Measurements from ENCODE around the gene SLC9A8.
"Not testable (repeated sequence)": the region's sequence is repeated elsewhere in the genome, so short reads cannot be mapped to it uniquely, and the experiment has no call there.

SLC9A8 gene

DNA sequence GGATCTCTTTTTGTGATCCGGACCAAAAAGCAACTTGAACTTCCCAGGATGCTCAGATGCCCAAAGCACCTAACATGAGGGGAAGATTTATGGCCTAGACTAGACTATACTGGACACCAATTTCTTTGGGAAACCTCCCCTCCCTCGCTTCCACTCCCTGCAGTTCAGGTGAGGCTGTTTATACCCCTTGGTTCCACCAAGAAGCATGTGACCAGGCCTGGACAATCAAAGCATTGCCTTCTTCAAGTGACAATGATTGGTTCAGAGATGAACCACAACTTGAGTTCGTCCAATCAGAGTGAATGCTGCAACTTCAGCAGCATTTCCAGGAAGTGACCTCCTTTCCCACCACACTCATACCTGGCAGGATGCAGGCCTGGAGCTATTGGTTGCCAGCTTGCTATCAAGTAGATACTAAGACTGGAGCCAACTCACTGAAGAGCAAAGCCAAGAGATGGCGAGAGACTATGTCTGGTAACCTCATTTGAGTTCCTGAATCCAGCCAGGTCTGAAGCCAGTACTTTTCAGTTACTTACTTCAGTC lies 45.6 kb upstream of the SLC9A8 start:
- Histone ChIP-seq H3K27ac (no peak overlapping the region), H3K4me3 (IDR thresholded peaks at IDR 0.05; ENCODE audit: insufficient read depth, low read depth, low read length) (no peak overlapping the region), H3K27me3 (ENCODE audit: insufficient read depth, low read depth) (peaks cover 28% of the 10 kb centered on the region), H4K20me1 (ENCODE audit: insufficient read depth) (no peaks in the 10 kb centered on the region), H3K4me1 (ENCODE audit: low read depth, poor library complexity, severe bottlenecking) (peaks cover 24% of the 10 kb centered on the region), H3K9ac (no peak overlapping the region), H3K36me3 (ENCODE audit: insufficient read depth) (no peaks in the 10 kb centered on the region), H3K79me2 (ENCODE audit: insufficient read depth, low read depth) (no peaks in the 10 kb centered on the region), H2AFZ (ENCODE audit: low read depth) (no peak overlapping the region), H3K4me2 (no peak overlapping the region)
- TF ChIP-seq, protein P1, sequence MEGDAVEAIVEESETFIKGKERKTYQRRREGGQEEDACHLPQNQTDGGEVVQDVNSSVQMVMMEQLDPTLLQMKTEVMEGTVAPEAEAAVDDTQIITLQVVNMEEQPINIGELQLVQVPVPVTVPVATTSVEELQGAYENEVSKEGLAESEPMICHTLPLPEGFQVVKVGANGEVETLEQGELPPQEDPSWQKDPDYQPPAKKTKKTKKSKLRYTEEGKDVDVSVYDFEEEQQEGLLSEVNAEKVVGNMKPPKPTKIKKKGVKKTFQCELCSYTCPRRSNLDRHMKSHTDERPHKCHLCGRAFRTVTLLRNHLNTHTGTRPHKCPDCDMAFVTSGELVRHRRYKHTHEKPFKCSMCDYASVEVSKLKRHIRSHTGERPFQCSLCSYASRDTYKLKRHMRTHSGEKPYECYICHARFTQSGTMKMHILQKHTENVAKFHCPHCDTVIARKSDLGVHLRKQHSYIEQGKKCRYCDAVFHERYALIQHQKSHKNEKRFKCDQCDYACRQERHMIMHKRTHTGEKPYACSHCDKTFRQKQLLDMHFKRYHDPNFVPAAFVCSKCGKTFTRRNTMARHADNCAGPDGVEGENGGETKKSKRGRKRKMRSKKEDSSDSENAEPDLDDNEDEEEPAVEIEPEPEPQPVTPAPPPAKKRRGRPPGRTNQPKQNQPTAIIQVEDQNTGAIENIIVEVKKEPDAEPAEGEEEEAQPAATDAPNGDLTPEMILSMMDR (conservative IDR thresholded peaks at IDR 0.05; ENCODE audit: low read depth, low read length) = no peak

DNA sequence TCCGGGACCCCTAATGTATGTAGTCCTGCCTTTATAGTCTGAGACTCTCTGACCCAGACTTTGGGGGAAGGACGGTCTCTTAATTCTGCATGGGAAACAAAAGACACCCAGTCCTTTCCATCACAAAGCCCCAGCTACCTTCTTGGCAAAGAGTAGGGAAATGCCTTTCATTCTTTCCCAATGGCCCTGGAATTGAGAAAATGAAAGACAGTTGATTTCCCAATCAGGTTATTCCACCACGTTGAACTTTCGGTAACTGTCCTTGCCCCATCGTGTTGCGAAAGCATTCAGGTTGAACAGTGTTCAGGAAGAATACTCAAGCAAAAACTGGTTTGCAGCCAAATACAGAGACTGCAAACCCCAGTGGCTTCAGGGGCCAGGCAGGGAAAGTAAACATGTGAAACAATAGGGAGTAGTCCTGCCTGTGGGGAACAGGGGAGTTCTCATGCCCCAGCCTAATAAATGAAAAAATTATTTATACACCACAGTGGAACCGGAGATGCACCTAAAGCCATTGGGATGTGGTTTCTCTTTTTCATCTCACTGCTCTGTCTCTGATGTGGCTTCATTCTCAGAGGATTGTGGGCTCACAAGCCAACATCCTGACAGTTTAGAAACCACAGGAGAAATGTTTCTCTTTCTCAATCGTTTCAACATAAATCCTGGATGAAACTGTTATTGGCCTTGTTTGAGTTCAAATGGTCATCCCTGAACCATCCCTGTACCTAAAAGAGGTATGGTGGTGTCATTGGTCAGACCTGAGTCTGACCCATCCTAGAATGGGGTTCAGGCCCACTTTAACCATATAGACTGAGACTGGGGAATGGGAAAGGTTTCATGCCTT lies 44.2 kb upstream of the SLC9A8 start:
- H3K4me1 ChIP-seq (ENCODE audit: low read depth, poor library complexity, severe bottlenecking) = peaks cover 33% of the 10 kb centered on the region
- H3K9ac ChIP-seq = no peak overlapping the region
- peak overlapping the region; percentile 30 for H3K4me2 ChIP-seq
- H4K20me1 ChIP-seq (ENCODE audit: insufficient read depth) = no peaks in the 10 kb centered on the region
- no peak overlapping the region for H2AFZ ChIP-seq (ENCODE audit: low read depth)
- no peaks in the 10 kb centered on the region for H3K36me3 ChIP-seq (ENCODE audit: insufficient read depth)
- TF ChIP-seq, protein P1 (conservative IDR thresholded peaks at IDR 0.05; ENCODE audit: low read depth, low read length) = no peak
- H3K27me3 ChIP-seq (ENCODE audit: insufficient read depth, low read depth) = peaks cover 28% of the 10 kb centered on the region
- no peak overlapping the region for H3K27ac ChIP-seq
- no peaks in the 10 kb centered on the region for H3K79me2 ChIP-seq (ENCODE audit: insufficient read depth, low read depth)
- H3K4me3 ChIP-seq (IDR thresholded peaks at IDR 0.05; ENCODE audit: insufficient read depth, low read depth, low read length) = no peak overlapping the region

DNA sequence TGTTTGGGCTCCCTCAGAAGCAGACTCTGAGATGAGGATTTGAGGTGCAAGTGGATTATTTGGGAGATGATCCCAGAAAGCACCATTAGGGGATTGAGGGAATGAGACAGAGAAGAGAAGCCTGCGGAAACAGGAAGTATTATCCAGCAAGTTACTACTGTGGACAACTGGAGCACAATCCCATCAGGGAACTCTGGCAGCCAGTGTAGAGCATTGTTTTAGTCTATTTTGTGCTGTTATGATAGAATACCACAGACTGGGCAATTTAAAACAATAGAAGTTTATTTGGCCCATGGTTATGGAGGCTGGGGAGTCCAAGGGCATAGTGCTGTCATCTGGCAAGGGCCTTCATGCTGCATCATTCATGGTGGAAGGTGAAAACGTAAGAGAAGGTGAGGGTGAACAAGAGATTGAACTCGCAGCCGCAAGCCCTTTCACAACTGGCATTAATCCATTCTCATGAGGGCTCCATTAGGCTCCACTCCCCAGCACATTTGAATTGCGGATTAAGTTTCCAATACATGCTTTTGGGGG lies 43.5 kb upstream of the SLC9A8 start:
- H3K79me2 ChIP-seq (ENCODE audit: insufficient read depth, low read depth) = no peaks in the 10 kb centered on the region
- H2AFZ ChIP-seq (ENCODE audit: low read depth) = no peak overlapping the region
- H3K4me2 ChIP-seq = peak overlapping the region; percentile 30; the same call in 1 of the 2 replicates
- TF ChIP-seq, protein P1 (conservative IDR thresholded peaks at IDR 0.05; ENCODE audit: low read depth, low read length) = no peak
- H3K27ac ChIP-seq = no peak overlapping the region
- no peak overlapping the region for H3K9ac ChIP-seq
- peaks cover 33% of the 10 kb centered on the region for H3K4me1 ChIP-seq (ENCODE audit: low read depth, poor library complexity, severe bottlenecking)
- H3K27me3 ChIP-seq (ENCODE audit: insufficient read depth, low read depth) = peaks cover 28% of the 10 kb centered on the region
- no peaks in the 10 kb centered on the region for H4K20me1 ChIP-seq (ENCODE audit: insufficient read depth)
- H3K36me3 ChIP-seq (ENCODE audit: insufficient read depth) = no peaks in the 10 kb centered on the region
- no peak overlapping the region for H3K4me3 ChIP-seq (IDR thresholded peaks at IDR 0.05; ENCODE audit: insufficient read depth, low read depth, low read length)

DNA sequence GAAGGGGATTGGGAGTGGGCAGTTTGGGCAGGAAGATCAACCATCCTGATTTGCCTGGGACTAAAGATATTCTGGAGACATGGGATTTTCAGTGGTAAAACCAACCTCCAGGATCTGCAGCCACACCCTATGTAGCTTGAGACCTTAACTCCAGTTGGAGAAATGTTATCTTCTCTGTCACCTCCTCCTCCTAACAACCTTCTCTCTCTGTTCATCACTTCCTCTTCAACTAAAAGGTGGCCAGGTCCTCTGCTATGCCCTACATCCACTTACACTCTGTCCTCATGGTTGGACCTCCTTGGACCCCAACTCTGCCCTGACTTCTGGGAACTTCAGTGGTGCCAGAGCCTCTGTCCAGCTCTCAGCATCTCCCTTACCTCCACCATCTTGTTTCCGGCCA lies 42.0 kb upstream of the SLC9A8 start:
- no peak overlapping the region for H3K27ac ChIP-seq

GRCh38 chr20:49774213-49774612 lies 38.4 kb upstream of the SLC9A8 start:
- H3K4me3 ChIP-seq (IDR thresholded peaks at IDR 0.05; ENCODE audit: insufficient read depth, low read depth, low read length); H3K36me3 ChIP-seq (ENCODE audit: insufficient read depth); H3K4me2 ChIP-seq; H3K27ac ChIP-seq; H2AFZ ChIP-seq (ENCODE audit: low read depth); H3K79me2 ChIP-seq (ENCODE audit: insufficient read depth, low read depth); H4K20me1 ChIP-seq (ENCODE audit: insufficient read depth); H3K9ac ChIP-seq: not testable (repeated sequence)
- Histone ChIP-seq H3K27me3 (ENCODE audit: insufficient read depth, low read depth) (peaks cover 19% of the 10 kb centered on the region), H3K4me1 (ENCODE audit: low read depth, poor library complexity, severe bottlenecking) (peaks cover 35% of the 10 kb centered on the region)

More for the DNA sequence above, 42.0 kb upstream of the SLC9A8 start:
- H3K27me3 ChIP-seq (ENCODE audit: insufficient read depth, low read depth) = peaks cover 28% of the 10 kb centered on the region
- H2AFZ ChIP-seq (ENCODE audit: low read depth) = no peak overlapping the region
- H3K36me3 ChIP-seq (ENCODE audit: insufficient read depth) = no peaks in the 10 kb centered on the region
- TF ChIP-seq, protein P1 (conservative IDR thresholded peaks at IDR 0.05; ENCODE audit: low read depth, low read length) = no peak
- no peak overlapping the region for H3K9ac ChIP-seq
- H4K20me1 ChIP-seq (ENCODE audit: insufficient read depth) = no peaks in the 10 kb centered on the region
- H3K4me3 ChIP-seq (IDR thresholded peaks at IDR 0.05; ENCODE audit: insufficient read depth, low read depth, low read length) = no peak overlapping the region
- H3K4me1 ChIP-seq (ENCODE audit: low read depth, poor library complexity, severe bottlenecking) = peaks cover 35% of the 10 kb centered on the region
- H3K4me2 ChIP-seq = no peak overlapping the region
- H3K79me2 ChIP-seq (ENCODE audit: insufficient read depth, low read depth) = no peaks in the 10 kb centered on the region
